ENCODE results near the gene TMEM128.

The TMEM128 gene

GRCh38 chr4:4233610-4234009, 14.4 kb downstream of the TMEM128 start:
- H3K4me3 ChIP-seq (ENCODE audit: insufficient read length, low read depth), result no peak overlapping the region
- TF ChIP-seq YY1 (IDR thresholded peaks at IDR 0.05; ENCODE audit: insufficient read depth, insufficient read length), result no peak
- TF ChIP-seq SUZ12 (IDR thresholded peaks at IDR 0.05; ENCODE audit: extremely low read depth, insufficient read depth, insufficient read length), result no peak
- no peak for TF ChIP-seq ZNF274 (IDR thresholded peaks at IDR 0.05; ENCODE audit: low read depth, low read length)
- H3K9ac ChIP-seq (ENCODE audit: insufficient read length, low read depth), result no peak overlapping the region
- peaks cover 11% of the 10 kb centered on the region for H3K27me3 ChIP-seq (ENCODE audit: insufficient read depth, insufficient read length)
- H3K9me3 ChIP-seq (ENCODE audit: insufficient read depth, low read length), result 0 out of 2 replicates have a peak, but pooled peaks cover 5% of the 10 kb centered on the region
- no peaks in the 10 kb centered on the region for H3K4me1 ChIP-seq (ENCODE audit: insufficient read depth, insufficient read length)
- peaks cover 22% of the 10 kb centered on the region for H3K36me3 ChIP-seq (ENCODE audit: insufficient read depth, insufficient read length, low read length)
- DNase-seq (ENCODE audit: low read depth, low spot score), result no peak

DNA sequence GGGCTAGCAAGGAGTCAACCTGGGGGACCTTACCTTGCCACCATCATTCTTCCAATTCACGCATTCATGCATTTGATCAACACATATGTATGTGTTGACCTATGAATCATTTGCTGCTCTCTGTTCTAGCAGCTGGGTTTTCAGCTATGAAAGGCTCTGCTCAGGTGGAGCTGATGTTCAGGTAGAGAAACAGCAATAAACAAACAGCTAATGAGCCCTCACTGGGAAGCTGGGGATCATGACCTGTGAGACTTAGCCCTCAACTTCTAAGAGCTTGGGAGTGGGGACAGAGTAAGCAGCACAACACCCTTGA, 19.7 kb downstream of the TMEM128 start:
- Histone ChIP-seq H3K27me3 (ENCODE audit: insufficient read depth, insufficient read length) (peaks cover 61% of the 10 kb centered on the region), H3K4me1 (ENCODE audit: insufficient read depth, insufficient read length) (peaks cover 4% of the 10 kb centered on the region), H3K9ac (ENCODE audit: insufficient read length, low read depth) (no peak overlapping the region), H3K4me3 (ENCODE audit: insufficient read length, low read depth) (no peak overlapping the region), H3K36me3 (ENCODE audit: insufficient read depth, insufficient read length, low read length) (no peaks in the 10 kb centered on the region), H3K9me3 (ENCODE audit: insufficient read depth, low read length) (no peaks in the 10 kb centered on the region)
- DNase-seq (ENCODE audit: low read depth, low spot score), result no peak
- TF ChIP-seq ZNF274 (IDR thresholded peaks at IDR 0.05; ENCODE audit: low read depth, low read length), result no peak
- no peak for TF ChIP-seq YY1 (IDR thresholded peaks at IDR 0.05; ENCODE audit: insufficient read depth, insufficient read length)
- no peak for TF ChIP-seq SUZ12 (IDR thresholded peaks at IDR 0.05; ENCODE audit: extremely low read depth, insufficient read depth, insufficient read length)

- TF ChIP-seq YY1 (IDR thresholded peaks at IDR 0.05; ENCODE audit: insufficient read depth, insufficient read length) (no peak), ZNF274 (IDR thresholded peaks at IDR 0.05; ENCODE audit: low read depth, low read length) (no peak), SUZ12 (IDR thresholded peaks at IDR 0.05; ENCODE audit: extremely low read depth, insufficient read depth, insufficient read length) (no peak)
- Histone ChIP-seq H3K36me3 (ENCODE audit: insufficient read depth, insufficient read length, low read length) (no peaks in the 10 kb centered on the region), H3K4me3 (ENCODE audit: insufficient read length, low read depth) (no peak overlapping the region), H3K9ac (ENCODE audit: insufficient read length, low read depth) (no peak overlapping the region), H3K4me1 (ENCODE audit: insufficient read depth, insufficient read length) (peaks cover 4% of the 10 kb centered on the region), H3K9me3 (ENCODE audit: insufficient read depth, low read length) (no peaks in the 10 kb centered on the region), H3K27me3 (ENCODE audit: insufficient read depth, insufficient read length) (peaks cover 67% of the 10 kb centered on the region)
- DNase-seq (ENCODE audit: low read depth, low spot score), result no peak
Measured at GRCh38 chr4:4227510-4228355, 20.3 kb downstream of the TMEM128 start.

GRCh38 chr4:4226606-4227438, 21.2 kb downstream of the TMEM128 start, which contains the start of gene OTOP1:
OTOP1 (minus strand) TSS chr4:4226929; CDS start chr4:4226864, 65 bp downstream.
- Histone ChIP-seq H3K9ac (ENCODE audit: insufficient read length, low read depth) (peak within 1 kb of the TSS; percentile 61), H3K36me3 (ENCODE audit: insufficient read depth, insufficient read length, low read length) (no peaks in the 10 kb centered on the region), H3K9me3 (ENCODE audit: insufficient read depth, low read length) (no peaks in the 10 kb centered on the region), H3K4me3 (ENCODE audit: insufficient read length, low read depth) (peak within 1 kb of the TSS; percentile 36), H3K4me1 (ENCODE audit: insufficient read depth, insufficient read length) (peaks cover 4% of the 10 kb centered on the region), H3K27me3 (ENCODE audit: insufficient read depth, insufficient read length) (peaks cover 75% of the 10 kb centered on the region)
- TF ChIP-seq SUZ12 (IDR thresholded peaks at IDR 0.05; ENCODE audit: extremely low read depth, insufficient read depth, insufficient read length) (peak; percentile 87), YY1 (IDR thresholded peaks at IDR 0.05; ENCODE audit: insufficient read depth, insufficient read length) (no peak)
- DNase-seq (ENCODE audit: low read depth, low spot score), result no peak

- H3K27me3 ChIP-seq (ENCODE audit: insufficient read depth, insufficient read length), result peaks cover 76% of the 10 kb centered on the region
- H3K36me3 ChIP-seq (ENCODE audit: insufficient read depth, insufficient read length, low read length), result no peaks in the 10 kb centered on the region
- no peak for DNase-seq (ENCODE audit: low read depth, low spot score)
- H3K9ac ChIP-seq (ENCODE audit: insufficient read length, low read depth), result peak overlapping the region; percentile 61
- TF ChIP-seq SUZ12 (IDR thresholded peaks at IDR 0.05; ENCODE audit: extremely low read depth, insufficient read depth, insufficient read length) (peak; percentile 93), YY1 (IDR thresholded peaks at IDR 0.05; ENCODE audit: insufficient read depth, insufficient read length) (no peak)
- no peaks in the 10 kb centered on the region for H3K9me3 ChIP-seq (ENCODE audit: insufficient read depth, low read length)
- H3K4me3 ChIP-seq (ENCODE audit: insufficient read length, low read depth), result peak overlapping the region; percentile 36
- peaks cover 4% of the 10 kb centered on the region for H3K4me1 ChIP-seq (ENCODE audit: insufficient read depth, insufficient read length)
Measured at GRCh38 chr4:4225915-4226605, 22.0 kb downstream of the TMEM128 start.

- H3K27me3 ChIP-seq (ENCODE audit: insufficient read depth, insufficient read length), result peaks cover 4% of the 10 kb centered on the region
- no peaks in the 10 kb centered on the region for H3K9me3 ChIP-seq (ENCODE audit: insufficient read depth, low read length)
- no peak overlapping the region for H3K9ac ChIP-seq (ENCODE audit: insufficient read length, low read depth)
- TF ChIP-seq ZNF274 (IDR thresholded peaks at IDR 0.05; ENCODE audit: low read depth, low read length), result no peak
- no peak for TF ChIP-seq YY1 (IDR thresholded peaks at IDR 0.05; ENCODE audit: insufficient read depth, insufficient read length)
- TF ChIP-seq SUZ12 (IDR thresholded peaks at IDR 0.05; ENCODE audit: extremely low read depth, insufficient read depth, insufficient read length), result no peak
- no peaks in the 10 kb centered on the region for H3K36me3 ChIP-seq (ENCODE audit: insufficient read depth, insufficient read length, low read length)
- no peak overlapping the region for H3K4me3 ChIP-seq (ENCODE audit: insufficient read length, low read depth)
- DNase-seq (ENCODE audit: low read depth, low spot score), result no peak
- no peaks in the 10 kb centered on the region for H3K4me1 ChIP-seq (ENCODE audit: insufficient read depth, insufficient read length)
Measured at GRCh38 chr4:4217113-4217512, 30.9 kb downstream of the TMEM128 start.

Data from NT2/D1 (cell line).